Activated CD8-positive, alpha-beta memory T cell treated with anti-CD3 and anti-CD28 coated beads for 4 hours (primary cell): ENCODE measurements around the gene NCAPG.

ENCODE experiments used
- DNase-seq, 2 donors: peaks; one replicate each; pipeline ENCODE4 v3.0.0-alpha.2; 2020; ENCODE audit warnings: low read depth in 2 of 2

Gene NCAPG

GRCh38 chr4:17810260-17811077 is at the start of gene NCAPG, which contains the start of gene DCAF16:
Gene NCAPG (plus strand): TSS chr4:17810979. CDS start chr4:17811078, 99 bp downstream.
Gene DCAF16 (minus strand): TSS chr4:17810757. CDS start chr4:17804141, 6,616 bp downstream.
- peak; percentile 98 to 100 for DNase-seq

- DNase-seq: no peak
Observed at GRCh38 chr4:17761062-17761461, 49.7 kb upstream of the NCAPG start.

- DNase-seq: no peak
Observed at GRCh38 chr4:17762726-17763125, 48.1 kb upstream of the NCAPG start.

GRCh38 chr4:17763416-17763815 is 47.4 kb upstream of the NCAPG start:
- no peak for DNase-seq

GRCh38 chr4:17763931-17764330 is 46.8 kb upstream of the NCAPG start:
- DNase-seq: no peak

GRCh38 chr4:17765514-17766286 is 45.1 kb upstream of the NCAPG start:
- DNase-seq: no peak

GRCh38 chr4:17766826-17767458 is 43.8 kb upstream of the NCAPG start:
- DNase-seq: no peak

- DNase-seq: no peak
Observed at GRCh38 chr4:17769406-17770174, 41.2 kb upstream of the NCAPG start.

GRCh38 chr4:17770845-17771244 is 39.9 kb upstream of the NCAPG start:
- no peak for DNase-seq

- no peak for DNase-seq
Observed at GRCh38 chr4:17771284-17771908, 39.4 kb upstream of the NCAPG start.

- DNase-seq: no peak
Observed at GRCh38 chr4:17773135-17773698, 37.6 kb upstream of the NCAPG start.

- no peak for DNase-seq
Observed at GRCh38 chr4:17778431-17778830, 32.3 kb upstream of the NCAPG start.

- no peak for DNase-seq
Observed at GRCh38 chr4:17780501-17781299, 30.1 kb upstream of the NCAPG start.

GRCh38 chr4:17781300-17782287 is 29.2 kb upstream of the NCAPG start, which contains the start of gene FAM184B:
Gene FAM184B (minus strand): TSS chr4:17781621. CDS start chr4:17781299, 322 bp downstream.
- no peak for DNase-seq

GRCh38 chr4:17785858-17786257 is 24.9 kb upstream of the NCAPG start:
- no peak for DNase-seq

GRCh38 chr4:17786567-17786966 is 24.2 kb upstream of the NCAPG start:
- no peak for DNase-seq

GRCh38 chr4:17787315-17787714 is 23.5 kb upstream of the NCAPG start:
- no peak for DNase-seq

- no peak for DNase-seq
Observed at GRCh38 chr4:17788956-17789355, 21.8 kb upstream of the NCAPG start.

- no peak for DNase-seq
Observed at GRCh38 chr4:17794730-17795129, 16.0 kb upstream of the NCAPG start.
